Activated naive CD4-positive, alpha-beta T cell treated with anti-CD3 and anti-CD28 coated beads, Interleukin-2, amount 50 U/mL, for 72 hours (primary cell): ENCODE data around the gene NACC2. TPM values are rescaled to one million over a fixed set of nuclear protein-coding genes. Genes with fewer than 3 reads are reported as not detected.
"Not testable (repeated sequence)": the region's sequence is repeated elsewhere in the genome, so short reads cannot be mapped to it uniquely, and the experiment has no call there.

Source experiments
- ATAC-seq, 2 donors: fragments of 150-1000 bp; cut with Tn5 transposase; 2 replicates each; pipeline ENCODE4 v1.10.0; 2021; ENCODE audit warnings: mild to moderate bottlenecking in 2 of 2, moderate library complexity in 2 of 2
- DNase-seq, 2 donors: peaks; one replicate each; pipeline ENCODE4 v3.0.0; 2021 to 2022; ENCODE audit warnings: low spot score in 2 of 2
- H3K27ac Mint-ChIP-seq, 2 donors: one replicate each; pipeline ENCODE4 v1.8.0; 2022; ENCODE audit warnings: mild to moderate bottlenecking in 2 of 2, mixed read lengths in 2 of 2
- H3K36me3 Mint-ChIP-seq, 2 donors: one replicate each; pipeline ENCODE4 v1.8.0; 2022; ENCODE audit warnings: mixed read lengths in 2 of 2
- H3K9me3 Mint-ChIP-seq, 2 donors: one replicate each; pipeline ENCODE4 v1.8.0; 2022; ENCODE audit warnings: mixed read lengths in 2 of 2
- total RNA-seq, 2 donors: library from RNA; stranded (reverse); gene quantifications; one replicate each; pipeline ENCODE4 v1.2.3, GENCODE V29; 2022

Gene NACC2
- total RNA-seq, 2 donors from 2014 or later = 4.5 to 10.0 TPM

GRCh38 chr9:136039488-136039887 lies 55.6 kb downstream of the NACC2 start:
- H3K9me3 Mint-ChIP-seq = peaks cover 17 to 21% of the 10 kb centered on the region in 2 donors
- no peak overlapping the region for H3K27ac Mint-ChIP-seq
- ATAC-seq (no peak), DNase-seq (no peak)
- peaks cover 34 to 45% of the 10 kb centered on the region in 2 donors for H3K36me3 Mint-ChIP-seq

DNA sequence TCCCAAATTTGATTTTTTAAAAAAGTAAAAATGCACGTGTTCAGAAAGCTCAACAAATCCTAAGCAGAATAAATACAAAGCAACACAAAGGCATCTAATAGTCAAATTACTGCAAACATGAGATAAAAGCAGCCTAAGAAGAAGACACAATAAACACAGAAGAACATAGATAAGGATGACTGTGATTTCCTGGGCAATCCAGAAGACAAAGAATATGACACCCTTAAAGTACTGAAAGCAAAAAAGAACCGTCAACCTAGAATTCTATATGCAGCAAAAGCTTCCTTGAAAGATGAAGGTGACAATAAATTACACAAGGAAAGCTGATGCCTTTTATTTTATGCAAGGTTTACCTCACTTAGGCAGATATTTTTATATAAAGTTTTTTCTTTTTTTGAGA lies 58.2 kb downstream of the NACC2 start:
- peaks cover 34 to 45% of the 10 kb centered on the region in 2 donors for H3K36me3 Mint-ChIP-seq
- ATAC-seq (no peak), DNase-seq (no peak)
- peaks cover 17 to 21% of the 10 kb centered on the region in 2 donors for H3K9me3 Mint-ChIP-seq
- H3K27ac Mint-ChIP-seq = no peak overlapping the region

- H3K27ac Mint-ChIP-seq = no peak overlapping the region
- H3K9me3 Mint-ChIP-seq = peaks cover 17 to 21% of the 10 kb centered on the region in 2 donors
- DNase-seq = no peak
- peaks cover 34 to 47% of the 10 kb centered on the region in 2 donors for H3K36me3 Mint-ChIP-seq
- ATAC-seq = no peak
These were observed 59.0 kb downstream of the NACC2 start for GRCh38 chr9:136036050-136036449.

- no peaks in the 10 kb centered on the region for H3K9me3 Mint-ChIP-seq
- peaks cover 8 to 24% of the 10 kb centered on the region in 2 donors for H3K36me3 Mint-ChIP-seq
- DNase-seq (no peak), ATAC-seq (no peak)
- H3K27ac Mint-ChIP-seq = peak overlapping the region in 1 of 2 donors; percentile 46
These were observed 63.1 kb downstream of the NACC2 start for GRCh38 chr9:136031741-136032730.

DNA sequence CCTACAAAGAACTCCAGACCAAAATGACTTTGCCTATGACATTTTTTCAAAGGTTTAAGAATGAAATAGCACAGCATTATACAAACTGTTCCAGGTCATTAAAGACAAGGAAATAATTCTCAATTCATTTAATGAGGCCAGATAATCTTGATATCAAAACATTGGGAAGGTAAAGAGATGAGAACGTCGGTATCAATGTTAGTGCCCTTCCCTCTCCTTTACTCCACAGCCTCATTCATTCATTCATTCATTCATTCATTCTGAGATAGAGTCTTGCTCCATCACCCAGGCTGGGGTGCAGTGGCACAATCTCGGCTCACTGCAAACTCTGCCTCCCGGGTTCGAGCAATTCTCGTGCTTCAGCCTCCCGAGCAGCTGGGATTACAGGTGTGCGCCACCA lies 64.0 kb downstream of the NACC2 start:
- Mint-ChIP-seq H3K9me3 (peaks cover 0 to 5% of the 10 kb centered on the region in 2 donors), H3K36me3 (peaks cover 8 to 17% of the 10 kb centered on the region in 2 donors), H3K27ac (no peak overlapping the region)
- DNase-seq (no peak), ATAC-seq (no peak)

- peaks cover 0 to 5% of the 10 kb centered on the region in 2 donors for H3K9me3 Mint-ChIP-seq
- H3K27ac Mint-ChIP-seq = no peak overlapping the region
- ATAC-seq (no peak), DNase-seq (no peak)
- peaks cover 0 to 6% of the 10 kb centered on the region in 2 donors for H3K36me3 Mint-ChIP-seq
These were observed 65.5 kb downstream of the NACC2 start for GRCh38 chr9:136029556-136029955.

DNA sequence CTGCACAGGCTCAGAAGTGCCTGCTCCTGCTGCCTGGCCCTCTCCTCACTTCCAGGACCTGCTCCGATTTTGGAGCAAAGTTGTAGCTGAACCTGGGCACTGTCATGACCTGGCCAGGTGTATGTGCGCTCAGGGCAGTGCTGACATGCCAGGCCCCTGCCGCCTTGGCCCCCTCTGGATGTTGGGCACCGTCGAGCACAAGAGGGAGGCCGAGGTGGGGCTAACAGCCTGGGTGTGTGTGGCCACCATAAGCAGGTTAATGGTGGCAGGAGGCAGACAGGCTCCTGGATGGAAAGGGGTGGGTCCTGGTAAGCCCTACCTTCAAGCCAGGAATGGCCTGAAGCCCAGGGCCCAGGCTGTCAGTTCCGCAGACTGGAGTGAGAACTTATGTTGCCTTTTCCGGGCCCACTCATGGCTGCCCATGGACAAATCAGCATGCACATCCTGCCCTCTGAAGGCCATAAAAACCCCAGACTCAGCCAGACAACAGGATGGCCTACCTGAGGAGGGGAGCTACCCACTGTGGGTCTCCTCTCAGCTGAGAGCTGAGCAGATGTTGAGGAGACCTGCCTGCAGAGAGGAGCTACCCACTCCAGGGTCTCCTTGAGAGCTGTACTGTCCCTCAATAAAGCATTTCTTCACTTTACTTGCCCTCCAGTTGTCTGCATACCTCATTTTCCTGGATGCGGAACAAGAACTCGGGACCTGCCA lies 66.2 kb downstream of the NACC2 start:
- no peak overlapping the region for H3K27ac Mint-ChIP-seq
- ATAC-seq (no peak), DNase-seq (no peak)
- peaks cover 0 to 5% of the 10 kb centered on the region in 2 donors for H3K9me3 Mint-ChIP-seq
- peaks cover 0 to 6% of the 10 kb centered on the region in 2 donors for H3K36me3 Mint-ChIP-seq

GRCh38 chr9:136026943-136027289 lies 68.2 kb downstream of the NACC2 start:
- not testable (repeated sequence) for DNase-seq, H3K9me3 Mint-ChIP-seq, H3K36me3 Mint-ChIP-seq

DNA sequence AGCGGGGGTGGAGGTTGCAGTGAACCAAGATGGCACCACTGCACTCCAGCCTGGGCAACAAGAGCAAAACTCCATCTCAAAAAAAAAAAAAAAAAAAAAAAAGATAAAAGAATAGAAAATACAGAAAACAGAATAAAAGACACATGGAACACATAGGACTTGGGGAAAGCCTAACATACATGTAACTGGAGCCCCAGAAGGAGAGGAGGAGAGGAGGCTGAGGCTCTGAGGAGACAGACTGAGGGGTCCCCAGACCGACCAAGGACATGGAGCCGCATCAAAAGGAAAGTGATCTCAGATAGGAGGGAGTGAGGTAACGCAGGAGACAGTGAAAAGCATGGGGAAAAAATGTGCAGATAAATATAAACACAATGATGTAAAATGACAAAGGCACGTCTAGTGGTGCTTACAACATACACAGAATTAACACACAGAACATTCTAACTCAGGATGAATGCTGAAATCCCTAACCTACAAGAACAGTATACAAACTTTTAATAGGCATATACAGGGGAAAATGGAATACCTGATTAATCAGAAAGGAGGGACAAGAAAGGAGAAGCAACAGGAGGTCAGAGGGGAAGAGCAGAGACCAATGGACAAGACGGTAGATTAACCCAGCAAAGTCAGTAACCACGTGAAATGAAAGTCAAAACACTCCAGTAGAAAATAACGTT lies 68.7 kb downstream of the NACC2 start:
- DNase-seq = no peak
- H3K27ac Mint-ChIP-seq = no peak overlapping the region
- ATAC-seq = no peak
- peaks cover 0 to 5% of the 10 kb centered on the region in 2 donors for H3K9me3 Mint-ChIP-seq
- peaks cover 0 to 6% of the 10 kb centered on the region in 2 donors for H3K36me3 Mint-ChIP-seq

More at GRCh38 chr9:136026943-136027289, 68.2 kb downstream of the NACC2 start:
- not testable (repeated sequence) for H3K27ac Mint-ChIP-seq, ATAC-seq

DNA sequence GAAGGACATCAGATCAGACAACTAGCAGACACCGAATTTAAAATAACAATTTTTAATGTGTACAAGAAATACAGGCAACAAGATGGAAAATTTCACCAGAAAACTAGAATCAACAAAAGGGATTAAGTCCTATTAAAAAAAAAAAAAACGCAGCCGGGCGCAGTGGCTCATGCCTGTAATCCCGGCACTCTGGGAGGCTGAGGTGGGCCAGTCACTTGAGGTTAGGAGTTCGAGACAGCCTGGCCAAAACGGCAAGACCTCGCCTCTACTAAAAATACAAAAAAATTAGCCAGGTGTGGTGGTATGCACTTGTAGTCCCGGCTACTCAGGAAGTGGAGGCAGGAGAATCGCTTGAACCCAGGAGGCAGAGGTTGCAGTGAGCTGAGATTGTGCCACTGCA lies 69.6 kb downstream of the NACC2 start:
- no peaks in the 10 kb centered on the region for H3K36me3 Mint-ChIP-seq

GRCh38 chr9:136024696-136025316 lies 70.3 kb downstream of the NACC2 start:
- peaks cover 0 to 5% of the 10 kb centered on the region in 2 donors for H3K9me3 Mint-ChIP-seq
- H3K27ac Mint-ChIP-seq = no peak overlapping the region
- no peaks in the 10 kb centered on the region for H3K36me3 Mint-ChIP-seq
- no peak for ATAC-seq
- DNase-seq = no peak

More for the DNA sequence above, 69.6 kb downstream of the NACC2 start:
- ATAC-seq (no peak), DNase-seq (no peak)
- H3K9me3 Mint-ChIP-seq = peaks cover 0 to 5% of the 10 kb centered on the region in 2 donors
- no peak overlapping the region for H3K27ac Mint-ChIP-seq

GRCh38 chr9:136024286-136024685 lies 70.8 kb downstream of the NACC2 start:
- ATAC-seq (no peak), DNase-seq (no peak)
- Mint-ChIP-seq H3K27ac (peak overlapping the region in 1 of 2 donors; percentile 27), H3K36me3 (no peaks in the 10 kb centered on the region), H3K9me3 (peaks cover 0 to 5% of the 10 kb centered on the region in 2 donors)

DNA sequence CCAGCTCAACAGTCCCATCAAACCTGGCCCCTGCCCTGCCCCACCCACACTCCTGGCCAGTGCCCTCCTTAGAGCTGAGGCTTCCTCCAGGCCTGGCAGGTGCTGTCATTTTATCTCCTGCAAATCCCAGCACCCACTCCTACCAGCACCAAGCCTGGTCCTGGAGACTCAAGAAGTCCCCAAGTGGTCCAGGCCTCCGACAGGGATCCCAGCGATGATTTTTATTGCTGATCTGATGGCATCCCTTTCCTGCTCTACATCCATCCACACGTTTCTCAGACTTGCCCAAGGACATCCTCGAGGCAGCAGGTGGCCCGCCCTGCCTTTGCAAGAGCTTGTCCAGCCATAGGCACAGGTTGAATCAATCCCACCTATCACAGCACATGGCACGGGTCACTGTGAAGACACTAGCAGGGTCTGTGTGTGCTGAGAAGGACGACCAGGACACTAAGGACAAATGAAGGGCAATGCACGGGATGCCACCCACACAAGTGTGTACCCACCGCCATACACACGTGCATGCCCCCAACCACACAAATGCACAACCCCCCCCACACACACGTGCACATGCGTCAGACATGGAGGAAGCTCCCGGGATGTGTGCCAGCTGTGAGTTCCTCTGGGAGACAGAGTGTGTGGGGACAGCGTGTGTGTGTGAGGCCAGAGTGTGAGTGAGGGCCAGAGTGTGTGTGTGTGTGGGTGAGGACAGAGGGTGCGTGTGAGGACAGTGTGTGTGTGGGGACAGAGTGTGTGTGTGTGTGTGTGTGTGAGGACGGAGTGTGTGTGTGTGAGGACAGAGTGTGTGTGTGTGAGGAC lies 71.5 kb downstream of the NACC2 start:
- H3K27ac Mint-ChIP-seq = peak overlapping the region in 1 of 2 donors; percentile 27
- ATAC-seq = no peak
- DNase-seq = no peak
- H3K36me3 Mint-ChIP-seq = no peaks in the 10 kb centered on the region
- peaks cover 0 to 5% of the 10 kb centered on the region in 2 donors for H3K9me3 Mint-ChIP-seq

DNA sequence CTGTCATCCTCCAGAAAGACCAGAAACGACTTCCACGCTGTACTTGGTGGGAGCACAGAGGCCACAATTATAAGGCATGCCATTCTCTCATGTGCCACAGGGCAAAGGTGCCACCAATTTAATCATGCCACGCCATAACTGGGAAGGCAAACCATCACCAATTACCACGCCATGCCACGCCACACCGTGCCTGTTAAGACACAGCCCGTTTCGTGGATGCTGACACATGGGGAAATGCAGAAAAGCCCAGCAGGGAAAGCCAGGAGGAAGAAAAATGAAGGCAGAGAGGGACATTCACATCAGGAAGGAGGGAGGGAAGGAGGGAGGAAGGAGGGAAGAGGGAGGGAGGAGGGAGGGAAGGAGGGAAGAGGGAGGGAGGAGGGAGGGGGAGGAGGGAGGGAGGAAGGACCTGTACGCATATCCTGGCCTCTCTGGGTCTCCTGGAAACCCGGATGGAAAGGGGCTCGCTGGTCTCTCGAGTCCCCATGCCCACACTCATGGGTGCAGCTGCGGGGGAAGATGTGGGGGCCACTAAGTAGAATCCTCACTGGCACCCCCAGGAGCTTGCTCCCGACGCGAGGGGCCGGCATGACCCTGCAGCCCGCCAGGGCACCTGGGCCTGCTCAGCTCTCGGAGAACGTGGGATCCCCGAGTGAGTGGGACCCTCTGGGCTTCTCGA lies 72.2 kb downstream of the NACC2 start:
- Mint-ChIP-seq H3K27ac (peak overlapping the region in 1 of 2 donors; percentile 65), H3K36me3 (no peaks in the 10 kb centered on the region), H3K9me3 (peaks cover 0 to 5% of the 10 kb centered on the region in 2 donors)
- DNase-seq (no peak), ATAC-seq (no peak)
